Measurements from ENCODE around the gene FAM120B. TPM values are rescaled to one million over a fixed set of nuclear protein-coding genes. Genes with fewer than 3 reads are reported as not detected.

FAM120B gene
- total RNA-seq, 2 donors from 2014 or later, result 17.2 to 23.2 TPM

- Mint-ChIP-seq H3K27ac (peak overlapping the region; percentile 34), H3K36me3 (ENCODE audit: insufficient read depth in 2 of 2) (peaks cover 0 to 4% of the 10 kb centered on the region in 2 donors), H3K4me1 (ENCODE audit: low read depth) (peaks cover 23% of the 10 kb centered on the region), H3K4me3 (peak overlapping the region; percentile 10 to 54), H3K27me3 (ENCODE audit: low read depth) (no peaks in the 10 kb centered on the region), H3K9me3 (no peaks in the 10 kb centered on the region)
- ATAC-seq (replicated peaks in 1 of 2) (no peak), DNase-seq (no peak)
These were observed 28.4 kb upstream of the FAM120B start for GRCh38 chr6:170277893-170278742.

DNA sequence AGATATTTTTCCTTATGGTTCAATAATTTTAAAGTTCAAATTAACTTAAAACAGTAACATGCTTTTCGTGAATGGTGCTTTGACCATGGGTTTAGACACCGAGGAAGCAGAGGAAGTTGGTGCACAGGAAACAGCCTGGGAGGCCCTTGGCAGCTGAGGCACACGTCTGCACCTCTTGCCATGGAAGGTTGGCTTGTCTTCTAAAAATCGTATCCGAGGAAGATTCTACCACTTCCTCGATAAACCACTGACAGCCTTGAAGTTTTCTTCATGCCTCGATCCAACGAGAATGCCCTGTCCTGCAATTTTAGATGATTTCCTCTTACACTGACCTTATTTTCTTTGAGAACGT is 27.8 kb upstream of the FAM120B start:
- ATAC-seq (replicated peaks in 1 of 2) (no peak), DNase-seq (no peak)
- no peaks in the 10 kb centered on the region for H3K9me3 Mint-ChIP-seq
- peaks cover 23% of the 10 kb centered on the region for H3K4me1 Mint-ChIP-seq (ENCODE audit: low read depth)
- H3K27me3 Mint-ChIP-seq (ENCODE audit: low read depth), result no peaks in the 10 kb centered on the region
- peaks cover 0 to 1% of the 10 kb centered on the region in 2 donors for H3K36me3 Mint-ChIP-seq (ENCODE audit: insufficient read depth in 2 of 2)
- no peak overlapping the region for H3K27ac Mint-ChIP-seq
- peak overlapping the region in 1 of 2 donors; percentile 32 for H3K4me3 Mint-ChIP-seq

DNA sequence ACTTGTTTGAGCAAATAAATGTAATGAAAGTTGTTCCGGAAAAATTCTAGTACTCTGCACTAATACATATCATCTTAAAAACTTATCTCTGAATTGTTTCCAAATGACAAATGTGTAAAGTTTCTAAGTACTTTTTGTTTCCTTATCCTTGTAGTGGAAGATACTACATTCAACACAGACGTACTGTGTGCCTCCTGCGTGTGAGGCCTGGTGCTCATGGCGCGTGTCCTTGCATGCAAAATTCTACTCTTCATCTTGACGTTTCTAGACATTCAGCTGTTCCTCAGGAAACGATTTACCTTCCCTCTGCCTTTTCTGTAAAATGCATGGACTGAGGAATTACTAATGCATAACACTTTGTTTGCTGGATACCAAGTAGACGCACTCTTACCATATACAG is 27.1 kb upstream of the FAM120B start:
- H3K27ac Mint-ChIP-seq, result no peak overlapping the region
- peaks cover 23% of the 10 kb centered on the region for H3K4me1 Mint-ChIP-seq (ENCODE audit: low read depth)
- no peaks in the 10 kb centered on the region for H3K27me3 Mint-ChIP-seq (ENCODE audit: low read depth)
- H3K4me3 Mint-ChIP-seq, result peak overlapping the region; percentile 72 to 78
- DNase-seq, result no peak
- ATAC-seq (replicated peaks in 1 of 2), result no peak
- no peaks in the 10 kb centered on the region for H3K36me3 Mint-ChIP-seq (ENCODE audit: insufficient read depth in 2 of 2)
- no peaks in the 10 kb centered on the region for H3K9me3 Mint-ChIP-seq

DNA sequence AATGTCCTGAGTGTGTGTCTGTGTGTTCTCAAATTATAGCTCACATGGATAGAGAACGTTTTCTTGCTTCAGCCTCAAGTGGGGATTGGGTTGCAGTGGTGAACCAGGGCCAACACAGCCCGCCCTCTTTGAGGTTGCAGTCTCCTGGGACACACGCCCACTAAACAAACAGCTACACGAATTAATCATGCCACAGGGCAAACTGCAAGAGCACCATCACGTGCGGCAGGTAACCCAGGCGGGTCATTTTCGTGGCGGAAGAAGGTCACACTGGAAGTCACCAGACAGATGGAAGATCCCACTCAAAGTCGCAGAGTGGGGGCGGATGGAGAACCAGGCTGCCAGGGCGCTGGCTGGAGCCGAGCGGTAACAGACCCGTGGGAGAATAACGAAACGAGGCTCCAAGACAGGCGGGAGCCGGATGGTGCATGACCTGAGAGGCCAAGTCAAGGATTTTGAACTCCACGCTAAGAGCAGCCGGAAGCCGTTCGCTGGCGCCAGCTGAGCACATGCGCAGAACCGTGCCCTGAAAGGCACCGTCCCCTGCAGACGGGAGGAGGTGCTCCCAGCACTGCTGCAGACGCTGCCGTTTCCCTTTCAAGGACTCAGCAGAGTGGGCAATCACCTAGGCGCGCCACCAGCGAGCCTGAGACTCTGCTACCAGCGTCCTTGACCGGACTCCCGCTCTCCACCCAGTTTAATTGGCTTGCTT is 26.4 kb upstream of the FAM120B start:
- H3K36me3 Mint-ChIP-seq (ENCODE audit: insufficient read depth in 2 of 2), result no peaks in the 10 kb centered on the region
- H3K4me3 Mint-ChIP-seq, result peak overlapping the region; percentile 72 to 78
- H3K27me3 Mint-ChIP-seq (ENCODE audit: low read depth), result no peaks in the 10 kb centered on the region
- ATAC-seq (replicated peaks in 1 of 2) (peak; percentile 78 to 90), DNase-seq (peak; percentile 45 to 52)
- no peaks in the 10 kb centered on the region for H3K9me3 Mint-ChIP-seq
- peaks cover 23% of the 10 kb centered on the region for H3K4me1 Mint-ChIP-seq (ENCODE audit: low read depth)
- H3K27ac Mint-ChIP-seq, result no peak overlapping the region

DNA sequence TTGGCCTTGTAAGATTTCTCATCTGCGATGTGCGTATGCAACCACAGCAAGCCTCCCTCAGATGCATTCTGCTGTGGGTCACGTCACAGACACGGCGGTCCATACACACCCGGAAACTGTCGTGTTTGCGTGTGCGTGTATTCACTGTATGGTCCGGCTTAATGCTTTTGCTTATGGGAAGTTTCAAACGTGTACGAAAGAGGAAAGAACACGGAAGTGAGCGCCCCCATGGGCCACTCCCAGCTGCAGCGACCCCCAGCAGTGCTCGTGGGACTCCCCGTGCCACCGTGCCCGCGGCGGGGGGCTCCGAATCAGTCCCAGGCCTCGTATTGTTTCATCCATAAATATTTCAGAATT is 25.9 kb upstream of the FAM120B start:
- peak; percentile 64 to 70 for ATAC-seq (replicated peaks in 1 of 2)
- Mint-ChIP-seq H3K4me3 (peak overlapping the region; percentile 72 to 78), H3K27ac (no peak overlapping the region), H3K36me3 (ENCODE audit: insufficient read depth in 2 of 2) (no peaks in the 10 kb centered on the region), H3K9me3 (no peaks in the 10 kb centered on the region), H3K27me3 (ENCODE audit: low read depth) (no peaks in the 10 kb centered on the region), H3K4me1 (ENCODE audit: low read depth) (peaks cover 23% of the 10 kb centered on the region)
- no peak for DNase-seq

GRCh38 chr6:170281331-170282292 is 24.9 kb upstream of the FAM120B start:
- DNase-seq, result no peak
- Mint-ChIP-seq H3K36me3 (ENCODE audit: insufficient read depth in 2 of 2) (no peaks in the 10 kb centered on the region), H3K27me3 (ENCODE audit: low read depth) (peaks cover 3% of the 10 kb centered on the region), H3K4me3 (peak overlapping the region; percentile 72 to 78), H3K4me1 (ENCODE audit: low read depth) (peaks cover 23% of the 10 kb centered on the region), H3K9me3 (no peaks in the 10 kb centered on the region), H3K27ac (no peak overlapping the region)
- no peak for ATAC-seq (replicated peaks in 1 of 2)

- Mint-ChIP-seq H3K27me3 (ENCODE audit: low read depth) (peaks cover 6% of the 10 kb centered on the region), H3K4me3 (no peak overlapping the region), H3K27ac (no peak overlapping the region), H3K36me3 (ENCODE audit: insufficient read depth in 2 of 2) (no peaks in the 10 kb centered on the region), H3K4me1 (ENCODE audit: low read depth) (peaks cover 23% of the 10 kb centered on the region), H3K9me3 (no peaks in the 10 kb centered on the region)
- ATAC-seq (replicated peaks in 1 of 2), result no peak
- DNase-seq, result no peak
These were observed 23.9 kb upstream of the FAM120B start for GRCh38 chr6:170282512-170283158.

DNA sequence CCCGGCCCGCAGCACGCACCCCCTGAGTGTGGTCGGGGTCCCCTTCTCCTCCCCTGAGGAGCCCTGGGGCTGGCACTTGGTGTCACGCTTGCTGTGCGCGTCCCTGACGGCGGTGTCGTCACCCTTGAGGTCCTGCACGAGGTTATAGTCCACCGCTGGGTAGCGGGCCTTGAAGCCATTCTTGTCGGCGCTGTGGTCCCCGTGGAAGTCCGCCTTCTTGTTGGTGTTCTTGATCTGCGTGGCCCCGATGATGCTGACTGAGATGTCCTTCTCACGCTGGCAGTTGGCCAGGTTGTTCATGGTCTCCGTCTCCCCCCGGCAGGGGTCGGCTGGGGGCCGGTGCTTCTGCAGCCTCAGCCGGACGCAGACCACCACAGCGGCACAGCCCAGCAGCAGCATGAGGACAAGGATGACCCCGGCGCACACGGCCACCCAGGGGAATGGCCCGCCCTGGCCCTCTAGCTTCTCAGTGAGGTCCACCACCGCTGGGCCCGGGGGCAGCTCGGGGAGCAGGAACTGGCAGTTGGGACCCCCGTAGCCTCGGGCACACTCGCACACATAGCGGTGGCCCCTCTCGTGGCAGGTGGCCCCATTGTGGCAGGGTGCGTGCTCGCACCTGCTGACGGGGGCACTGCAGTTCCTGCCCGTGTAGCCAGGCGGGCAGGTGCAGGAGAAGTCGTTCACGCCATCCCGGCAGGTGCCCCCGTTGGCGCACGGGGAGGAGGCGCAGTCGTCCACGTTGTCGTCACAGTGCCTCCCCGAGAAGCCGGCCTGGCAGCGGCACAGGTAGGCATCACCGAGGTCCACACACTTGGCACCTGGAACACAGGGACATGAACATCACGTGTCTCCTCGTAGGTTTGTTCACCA is 23.1 kb upstream of the FAM120B start:
- no peaks in the 10 kb centered on the region for H3K36me3 Mint-ChIP-seq (ENCODE audit: insufficient read depth in 2 of 2)
- H3K9me3 Mint-ChIP-seq, result no peaks in the 10 kb centered on the region
- peaks cover 13% of the 10 kb centered on the region for H3K27me3 Mint-ChIP-seq (ENCODE audit: low read depth)
- DNase-seq, result no peak
- no peak overlapping the region for H3K4me3 Mint-ChIP-seq
- H3K27ac Mint-ChIP-seq, result no peak overlapping the region
- peaks cover 20% of the 10 kb centered on the region for H3K4me1 Mint-ChIP-seq (ENCODE audit: low read depth)
- no peak for ATAC-seq (replicated peaks in 1 of 2)

GRCh38 chr6:170284126-170284773 is 22.3 kb upstream of the FAM120B start:
- H3K27me3 Mint-ChIP-seq (ENCODE audit: low read depth), result peaks cover 19% of the 10 kb centered on the region
- ATAC-seq (replicated peaks in 1 of 2) (no peak), DNase-seq (no peak)

GRCh38 chr6:170284866-170285469 is 21.6 kb upstream of the FAM120B start:
- Mint-ChIP-seq H3K36me3 (ENCODE audit: insufficient read depth in 2 of 2) (peaks cover 2 to 5% of the 10 kb centered on the region in 2 donors), H3K9me3 (no peaks in the 10 kb centered on the region), H3K4me1 (ENCODE audit: low read depth) (peaks cover 13% of the 10 kb centered on the region), H3K27ac (no peak overlapping the region), H3K4me3 (no peak overlapping the region), H3K27me3 (ENCODE audit: low read depth) (peaks cover 19% of the 10 kb centered on the region)
- DNase-seq (no peak), ATAC-seq (replicated peaks in 1 of 2) (no peak)

More at GRCh38 chr6:170284126-170284773, 22.3 kb upstream of the FAM120B start:
- H3K36me3 Mint-ChIP-seq (ENCODE audit: insufficient read depth in 2 of 2), result peaks cover 2 to 4% of the 10 kb centered on the region in 2 donors
- H3K4me1 Mint-ChIP-seq (ENCODE audit: low read depth), result peaks cover 20% of the 10 kb centered on the region
- H3K27ac Mint-ChIP-seq, result no peak overlapping the region
- no peak overlapping the region for H3K4me3 Mint-ChIP-seq
- no peaks in the 10 kb centered on the region for H3K9me3 Mint-ChIP-seq

GRCh38 chr6:170285482-170285881 is 21.1 kb upstream of the FAM120B start:
- H3K4me3 Mint-ChIP-seq, result no peak overlapping the region
- ATAC-seq (replicated peaks in 1 of 2) (no peak), DNase-seq (no peak)
- H3K27ac Mint-ChIP-seq, result no peak overlapping the region
- H3K27me3 Mint-ChIP-seq (ENCODE audit: low read depth), result peaks cover 19% of the 10 kb centered on the region
- peaks cover 12% of the 10 kb centered on the region for H3K4me1 Mint-ChIP-seq (ENCODE audit: low read depth)
- H3K36me3 Mint-ChIP-seq (ENCODE audit: insufficient read depth in 2 of 2), result peaks cover 4 to 9% of the 10 kb centered on the region in 2 donors
- H3K9me3 Mint-ChIP-seq, result no peaks in the 10 kb centered on the region
